Activated naive CD4-positive, alpha-beta T cell treated with Interleukin-2 at 50 U/mL for 16 hours (primary cell): Measurements from ENCODE around the gene SRCIN1.
"Not testable (repeated sequence)": the region's sequence is repeated elsewhere in the genome, so short reads cannot be mapped to it uniquely, and the experiment has no call there.

Experiments used
- DNase-seq: peaks from one replicate; pipeline ENCODE4 v3.0.0-alpha.2; 2020

SRCIN1 gene

DNA sequence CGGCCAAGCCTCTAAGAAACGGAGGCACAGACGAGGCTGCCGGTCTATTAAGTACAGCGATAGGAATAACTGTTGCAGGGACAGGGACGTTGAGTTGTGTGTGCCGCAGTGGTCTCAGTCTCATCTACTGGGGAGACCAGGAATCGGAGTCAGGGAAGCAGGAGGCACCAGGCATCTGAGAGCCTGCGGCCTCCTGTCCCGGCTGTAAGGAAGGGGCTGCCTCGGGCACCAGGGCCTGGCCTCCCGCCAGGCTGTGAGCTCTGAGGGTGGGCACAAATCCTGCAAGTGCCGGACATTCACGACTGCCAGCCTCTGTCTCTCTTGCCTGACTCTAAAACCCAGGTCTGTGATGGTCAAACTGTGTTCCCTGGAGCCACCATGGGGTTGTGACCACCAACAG lies 101.5 kb downstream of the SRCIN1 start:
- no peak for DNase-seq

DNA sequence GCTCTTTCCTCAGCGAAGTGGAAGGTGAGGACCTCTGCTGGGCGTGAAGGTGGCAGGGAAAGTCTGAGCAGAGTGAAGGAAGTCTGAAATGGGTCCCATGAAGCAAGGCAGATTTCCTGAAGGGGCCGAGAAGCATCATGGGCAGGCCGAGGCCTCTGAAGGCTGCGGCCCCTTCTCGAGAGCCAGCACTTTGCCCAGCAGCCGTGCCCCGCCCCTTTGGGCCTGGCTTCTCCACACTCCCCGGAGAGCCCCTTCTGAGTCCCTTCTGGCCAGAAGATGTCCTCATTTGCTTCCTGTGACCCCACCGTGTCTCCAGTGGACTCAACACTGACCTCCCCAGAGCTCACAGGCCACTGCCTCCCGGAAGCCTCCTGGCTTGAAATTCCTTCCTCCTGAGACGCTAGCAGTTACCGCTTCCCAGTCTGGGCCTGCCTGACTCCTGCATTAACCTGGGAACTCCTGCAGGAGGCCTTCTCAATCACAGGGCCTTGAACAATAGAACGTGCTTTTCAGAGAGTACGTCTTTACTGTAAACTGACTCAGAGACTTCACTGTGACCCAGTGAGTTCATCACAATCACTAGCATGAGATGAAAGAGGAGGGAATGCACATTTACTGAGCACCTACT lies 102.4 kb downstream of the SRCIN1 start:
- DNase-seq, result not testable (repeated sequence)

DNA sequence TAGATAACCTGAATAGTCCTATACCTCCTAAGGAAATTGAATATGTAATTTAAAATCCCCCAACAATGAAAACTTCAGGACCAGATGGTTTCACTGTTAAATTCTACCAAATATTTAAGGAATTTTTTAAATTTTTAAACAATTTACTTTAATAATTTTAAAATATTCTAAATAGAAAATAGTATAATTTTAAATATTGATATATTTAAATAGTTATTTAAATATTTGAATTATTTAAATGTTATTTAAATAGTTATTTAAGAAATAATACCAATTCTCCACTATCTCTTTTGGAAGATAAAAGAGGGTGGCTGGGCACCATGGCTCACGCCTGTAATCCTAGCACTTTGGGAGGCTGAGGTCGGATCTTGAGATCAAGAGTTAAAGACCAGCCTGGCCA lies 104.0 kb downstream of the SRCIN1 start:
- DNase-seq, result not testable (repeated sequence)

DNA sequence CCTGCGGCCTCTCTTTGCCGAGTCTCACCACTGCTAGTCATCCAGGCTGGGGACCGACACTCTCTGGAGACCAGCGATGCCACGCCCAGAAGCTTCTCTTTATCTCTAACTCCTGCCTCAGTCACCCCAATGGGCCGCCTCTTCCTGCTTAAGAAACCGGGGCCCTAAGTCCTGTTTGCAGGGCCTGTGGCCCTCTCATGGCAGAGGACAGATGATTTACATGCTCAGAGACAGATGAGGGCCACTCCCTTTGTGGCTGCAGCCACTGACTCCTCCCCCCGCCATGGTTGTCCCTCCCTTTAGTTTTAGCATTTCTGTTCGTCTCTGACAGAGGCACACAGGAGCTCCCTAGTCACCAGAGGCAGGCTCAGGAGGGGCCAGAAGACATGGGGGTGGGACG lies 106.5 kb downstream of the SRCIN1 start:
- DNase-seq, result not testable (repeated sequence)

DNA sequence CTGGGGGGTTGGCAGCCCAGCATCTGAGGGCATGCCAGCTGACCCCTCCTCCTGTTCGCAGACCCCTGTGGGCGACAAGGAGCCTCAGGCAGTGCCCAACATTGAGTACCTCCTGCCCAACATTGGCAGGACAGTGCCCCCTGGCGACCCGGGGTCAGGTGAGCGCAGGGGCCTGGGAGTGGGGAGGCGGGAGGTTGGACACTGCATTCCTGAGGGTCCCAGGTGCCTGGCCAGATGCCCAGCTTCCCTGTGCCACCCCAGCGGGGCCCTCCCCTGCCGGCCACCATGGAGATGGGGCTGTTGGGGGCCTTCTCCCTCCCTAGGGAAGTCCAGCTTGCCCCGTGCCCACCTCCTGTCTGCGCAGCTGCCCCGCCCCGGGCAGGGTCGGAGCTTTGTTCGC lies 107.4 kb downstream of the SRCIN1 start:
- DNase-seq, result no peak

DNA sequence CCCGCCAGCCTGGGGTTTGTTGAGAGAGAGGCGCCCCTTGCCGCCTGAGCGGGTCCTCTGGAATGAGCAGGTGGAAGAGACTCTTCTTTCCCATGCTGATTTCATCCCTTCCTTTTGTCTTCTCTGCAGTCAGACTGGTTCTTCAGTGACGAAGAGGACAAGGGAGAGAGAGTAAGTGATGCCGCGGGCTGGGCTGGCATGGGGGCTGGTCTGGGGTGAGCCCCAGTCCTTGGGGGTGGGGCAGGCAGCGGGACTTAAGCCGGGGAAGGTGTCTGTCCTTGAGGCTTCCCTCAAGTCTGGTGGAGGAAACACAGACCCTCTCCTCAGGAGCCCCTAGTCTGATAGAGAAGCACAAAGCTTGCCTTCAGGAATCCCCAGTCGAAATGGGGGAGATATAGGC lies 108.1 kb downstream of the SRCIN1 start:
- DNase-seq, result not testable (repeated sequence)

DNA sequence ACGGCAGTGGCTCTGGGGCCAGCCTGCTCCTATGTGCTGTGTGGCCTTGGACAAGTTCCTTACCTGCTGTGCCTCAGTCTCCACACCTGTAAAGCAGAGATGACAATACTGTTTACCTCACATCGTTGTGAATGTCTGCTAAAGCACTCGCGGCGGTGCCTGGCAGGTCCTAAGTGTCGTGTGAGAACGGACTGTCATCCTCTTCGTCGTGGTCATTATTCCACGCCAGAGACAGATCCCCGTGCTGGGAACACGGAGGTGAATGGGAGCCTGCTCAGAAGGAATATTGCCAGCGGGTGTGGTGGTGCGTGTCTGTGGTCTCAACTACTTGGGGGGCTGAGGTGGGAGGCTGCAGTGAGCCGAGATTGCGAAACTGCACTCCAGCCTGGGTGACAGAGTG lies 111.6 kb downstream of the SRCIN1 start:
- not testable (repeated sequence) for DNase-seq

DNA sequence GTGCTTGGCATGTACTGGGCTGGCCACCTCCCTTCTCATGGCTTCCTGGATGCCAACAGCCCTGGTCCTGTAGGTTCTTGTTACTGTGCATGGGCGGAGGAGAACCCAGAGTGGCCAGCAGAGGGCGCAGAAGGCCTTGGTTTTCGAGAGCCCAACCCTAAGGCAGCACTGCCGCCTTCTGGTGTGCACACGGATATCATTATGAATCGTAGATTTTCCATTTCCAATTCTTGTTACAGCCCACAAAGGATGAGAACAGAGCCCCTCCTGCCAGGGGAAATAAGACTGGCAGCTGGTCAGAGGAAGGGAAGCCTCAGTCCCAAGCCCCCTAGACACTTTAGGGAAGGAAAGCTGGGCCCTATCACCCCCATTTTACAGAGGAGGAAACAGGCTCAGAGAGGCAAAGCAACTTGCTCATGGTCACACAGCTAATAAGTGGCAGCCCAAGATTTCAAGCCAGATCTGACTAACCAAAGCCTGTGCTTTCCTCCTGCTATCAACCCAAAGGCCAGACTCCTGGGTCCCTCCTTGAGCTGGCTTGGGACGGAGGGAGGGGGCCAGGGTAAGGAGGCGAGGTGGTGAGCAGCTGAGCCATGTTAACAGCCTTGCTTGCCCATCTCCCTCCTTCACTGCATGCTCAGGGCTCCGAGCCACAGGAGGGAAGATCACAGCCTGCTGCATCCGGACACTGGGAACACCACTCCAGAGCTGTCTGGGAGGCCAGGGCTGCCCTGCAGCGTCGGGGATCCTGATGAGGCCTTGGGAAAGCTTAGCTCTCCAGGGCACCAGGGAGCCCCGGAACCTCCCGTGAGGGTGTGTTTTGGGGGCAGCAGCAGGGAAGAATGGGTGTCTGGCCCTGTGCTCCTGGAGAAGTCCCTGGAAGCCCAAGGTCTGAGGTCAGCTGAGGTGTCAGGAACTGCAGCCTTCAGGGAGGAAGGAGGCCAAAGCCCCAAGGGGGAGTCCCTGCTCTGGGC lies 113.4 kb downstream of the SRCIN1 start:
- peak; percentile 92 for DNase-seq

DNA sequence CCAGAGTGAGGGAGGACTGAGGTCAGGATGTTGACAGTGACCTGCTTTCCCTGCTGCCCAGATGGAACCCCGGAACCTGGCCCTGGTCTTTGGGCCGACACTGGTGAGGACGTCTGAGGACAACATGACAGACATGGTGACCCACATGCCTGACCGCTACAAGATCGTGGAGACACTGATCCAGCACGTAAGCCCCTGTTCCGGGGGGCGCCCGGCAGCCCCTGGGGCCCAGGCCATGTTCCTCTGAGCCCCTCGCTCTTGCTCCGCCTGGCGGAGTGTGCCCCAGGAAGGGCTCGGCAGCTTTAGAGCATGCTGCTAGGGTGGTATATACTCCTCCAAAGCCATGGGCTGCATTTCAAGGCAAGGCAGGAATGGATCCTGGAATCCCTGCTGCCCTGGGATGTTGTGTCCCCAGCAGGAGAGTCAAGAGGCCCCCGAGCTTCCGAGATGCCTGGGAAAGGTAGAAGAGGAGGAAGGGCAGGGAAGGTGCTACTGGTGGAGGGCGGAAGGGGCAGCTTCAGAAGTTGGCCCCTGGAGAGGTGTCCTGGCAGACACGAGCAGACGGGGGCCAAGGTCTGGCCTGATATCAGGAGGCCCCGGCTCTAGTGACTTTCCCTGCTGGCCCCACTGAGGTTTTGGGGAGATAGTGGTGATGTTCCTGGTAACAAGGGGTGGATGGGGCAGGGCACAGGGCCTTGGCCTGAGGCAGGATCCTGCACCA lies 114.2 kb downstream of the SRCIN1 start:
- not testable (repeated sequence) for DNase-seq

DNA sequence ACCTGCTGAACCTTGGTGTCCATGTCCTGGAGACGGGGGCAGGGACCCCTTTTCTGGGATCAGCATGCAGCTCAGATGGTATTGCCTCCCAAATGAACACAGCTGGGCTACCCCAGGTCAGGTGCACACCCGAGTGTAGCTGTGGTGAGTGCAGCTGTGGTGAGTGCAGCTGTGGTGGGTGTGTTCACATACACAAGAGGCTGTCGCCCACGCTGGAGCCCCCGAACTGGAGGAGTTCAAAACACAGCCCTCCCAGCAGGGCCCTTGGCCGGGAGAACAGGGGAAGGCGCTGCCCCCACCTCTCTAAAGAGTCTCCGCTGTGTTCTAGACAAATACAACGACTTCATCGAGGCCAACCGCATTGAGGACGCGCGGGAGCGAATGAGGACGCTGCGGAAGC lies 116.0 kb downstream of the SRCIN1 start:
- DNase-seq, result not testable (repeated sequence)

DNA sequence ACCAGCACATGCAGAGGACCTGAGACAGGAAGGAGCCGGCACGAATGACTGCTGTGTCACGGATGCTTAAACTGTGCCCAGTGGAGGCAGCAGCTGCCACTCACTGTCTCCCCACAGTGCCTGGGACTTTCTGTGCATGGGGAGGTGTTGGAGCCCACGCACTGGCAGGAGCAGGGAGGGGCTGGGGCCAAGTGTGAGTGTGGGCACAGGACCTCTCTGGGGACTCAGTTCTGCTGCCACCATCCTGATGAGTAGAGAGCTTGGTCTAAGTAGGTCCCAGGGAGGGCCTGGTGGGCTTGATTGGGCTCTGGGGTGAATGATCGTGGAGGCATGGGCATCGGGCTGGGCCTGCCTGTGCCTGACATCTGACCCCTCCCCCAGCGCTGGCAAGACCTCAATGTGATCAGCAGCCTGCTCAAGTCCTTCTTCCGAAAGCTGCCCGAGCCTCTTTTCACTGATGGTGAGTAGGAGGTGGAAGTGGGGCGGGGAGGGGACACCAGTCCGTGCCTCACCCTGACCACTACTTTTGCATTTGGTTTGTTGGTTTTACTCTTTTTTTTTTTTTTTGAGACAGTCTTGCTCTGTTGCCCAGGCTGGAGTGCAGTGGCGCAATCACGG lies 120.0 kb downstream of the SRCIN1 start:
- DNase-seq, result peak; percentile 65

DNA sequence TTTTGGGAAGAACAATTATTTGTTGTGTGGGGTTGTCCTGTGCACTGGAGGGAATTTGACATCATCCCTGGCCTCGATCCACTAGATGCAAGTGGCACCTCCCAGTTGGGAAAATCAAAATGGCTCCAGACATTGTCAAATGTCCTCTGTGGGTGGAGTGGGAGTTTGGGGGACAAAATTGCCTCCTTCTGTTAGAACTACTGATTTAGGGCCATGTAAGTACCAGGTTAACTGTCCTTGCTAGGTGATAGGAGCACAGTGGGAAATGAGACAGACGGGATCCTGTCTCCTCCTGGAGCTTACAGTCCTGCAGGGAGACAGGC lies 120.6 kb downstream of the SRCIN1 start:
- no peak for DNase-seq

DNA sequence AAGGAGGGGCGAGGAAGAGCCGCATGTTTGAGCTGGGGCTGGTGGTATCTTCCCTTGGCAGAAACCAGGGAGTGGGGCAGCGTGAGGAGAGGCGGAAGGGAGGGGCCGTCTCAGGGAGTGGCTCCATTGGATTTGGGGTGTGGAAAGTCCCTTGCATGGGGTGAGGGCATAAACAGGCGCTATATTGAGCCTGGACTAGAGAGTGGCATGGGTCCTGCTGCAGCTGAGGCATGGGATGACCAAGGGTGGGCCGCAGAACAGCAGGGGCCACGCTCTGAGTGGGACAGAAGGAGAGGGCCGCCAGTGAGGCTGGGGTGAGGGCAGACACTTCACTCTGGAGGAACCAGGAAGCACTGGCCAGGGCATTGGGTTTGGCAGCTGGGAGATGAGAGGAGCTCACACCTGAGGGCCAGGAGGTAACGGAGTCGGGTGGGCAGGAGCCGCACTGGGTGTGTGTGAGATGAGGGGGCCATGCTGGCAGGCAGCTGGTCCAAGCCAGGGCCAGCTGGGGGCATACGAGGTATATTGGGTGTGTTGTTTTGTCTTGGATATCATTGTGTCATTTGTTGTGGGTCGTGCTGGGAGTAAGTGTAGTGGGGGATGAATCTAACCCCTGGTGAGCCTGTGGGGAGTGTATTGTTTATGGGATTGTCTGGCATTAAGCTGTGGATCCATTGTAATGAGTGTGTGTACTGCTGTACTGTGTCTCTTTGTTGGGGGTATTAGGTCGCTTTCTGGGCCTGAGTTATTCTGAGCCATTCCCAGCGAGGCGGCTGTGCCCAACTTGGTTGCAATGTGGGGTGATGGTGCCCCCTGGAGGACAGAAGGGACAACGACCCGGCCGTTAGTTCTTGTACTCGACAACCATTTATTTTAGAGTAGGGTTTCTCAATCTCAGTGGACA lies 121.3 kb downstream of the SRCIN1 start:
- DNase-seq, result peak; percentile 68

DNA sequence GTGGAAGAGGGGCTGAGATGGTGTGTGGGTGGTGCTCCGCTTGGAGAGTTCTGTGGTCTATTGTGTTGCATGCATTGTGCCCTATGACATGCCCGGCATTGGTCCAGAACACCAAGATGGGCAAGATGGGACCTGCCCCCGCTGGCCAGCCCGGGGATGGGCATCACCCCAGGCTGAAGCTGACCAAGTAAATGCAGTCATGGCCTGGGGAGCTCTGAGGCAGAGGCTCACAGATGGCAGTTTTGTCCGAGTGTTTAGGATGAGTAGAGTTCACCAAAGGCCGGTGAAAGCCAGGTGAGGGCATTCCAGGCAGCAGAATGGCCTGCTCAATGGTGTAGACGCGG lies 123.1 kb downstream of the SRCIN1 start:
- DNase-seq, result not testable (repeated sequence)

DNA sequence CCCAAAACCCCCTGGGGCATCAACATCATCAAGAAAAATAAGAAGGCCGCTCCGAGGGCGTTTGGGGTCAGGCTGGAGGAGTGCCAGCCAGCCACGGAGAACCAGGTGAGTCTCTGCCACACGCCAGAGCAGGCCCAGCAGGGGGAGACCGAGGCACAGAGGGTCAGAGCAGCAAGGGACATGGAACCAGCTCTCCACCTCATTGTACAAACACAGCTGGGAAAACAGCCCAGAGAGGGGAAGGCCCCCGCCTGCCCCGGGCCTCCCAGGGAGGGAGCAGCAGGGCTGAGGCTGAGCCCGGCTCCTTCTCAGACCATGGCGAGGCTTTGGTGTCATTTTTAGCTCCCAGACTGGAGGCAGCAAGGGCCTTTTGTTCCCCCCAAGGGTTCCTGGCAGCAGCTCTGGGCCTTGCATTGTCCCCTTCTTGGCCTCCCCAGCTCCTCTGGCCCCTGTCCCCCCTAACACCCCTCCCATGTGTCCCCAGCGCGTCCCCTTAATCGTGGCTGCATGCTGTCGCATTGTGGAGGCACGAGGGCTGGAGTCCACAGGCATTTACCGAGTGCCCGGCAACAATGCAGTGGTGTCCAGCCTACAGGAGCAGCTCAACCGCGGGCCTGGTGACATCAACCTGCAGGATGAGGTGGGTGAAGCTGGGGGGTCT lies 123.6 kb downstream of the SRCIN1 start:
- not testable (repeated sequence) for DNase-seq
